CD4-positive, alpha-beta T cell treated with Interleukin-17A for 4 hours (primary cell): ENCODE data around the gene LRRC45.

ENCODE experiments used
- DNase-seq: peaks from one replicate; pipeline ENCODE4 v3.0.0-alpha.2; 2020; ENCODE audit warnings: mixed read lengths

LRRC45 gene

GRCh38 chr17:82053556-82054263, 30.6 kb downstream of the LRRC45 start:
- peak; percentile 1 for DNase-seq

GRCh38 chr17:82054351-82055022, 31.4 kb downstream of the LRRC45 start:
- peak; percentile 1 for DNase-seq

GRCh38 chr17:82055023-82055964, 32.2 kb downstream of the LRRC45 start:
- DNase-seq: peak; percentile 0

- DNase-seq: peak; percentile 3
These were observed 33.0 kb downstream of the LRRC45 start for GRCh38 chr17:82055965-82056728.

- DNase-seq: peak; percentile 2
These were observed 33.9 kb downstream of the LRRC45 start for GRCh38 chr17:82056729-82057621.

- DNase-seq: peak; percentile 1
These were observed 35.2 kb downstream of the LRRC45 start for GRCh38 chr17:82058230-82058854.

GRCh38 chr17:82058855-82059249, 35.7 kb downstream of the LRRC45 start:
- peak; percentile 2 for DNase-seq

- peak; percentile 2 for DNase-seq
These were observed 36.3 kb downstream of the LRRC45 start for GRCh38 chr17:82059272-82060000.

- peak; percentile 2 for DNase-seq
These were observed 36.9 kb downstream of the LRRC45 start for GRCh38 chr17:82060001-82060380.

- DNase-seq: peak; percentile 1
These were observed 37.5 kb downstream of the LRRC45 start for GRCh38 chr17:82060614-82061013.

GRCh38 chr17:82061047-82061925, 38.2 kb downstream of the LRRC45 start:
- DNase-seq: peak; percentile 0

- DNase-seq: peak; percentile 2
These were observed 39.2 kb downstream of the LRRC45 start for GRCh38 chr17:82062076-82062983.

GRCh38 chr17:82062984-82063368, 39.9 kb downstream of the LRRC45 start:
- DNase-seq: peak; percentile 2

- peak; percentile 1 for DNase-seq
These were observed 40.6 kb downstream of the LRRC45 start for GRCh38 chr17:82063424-82064415.

GRCh38 chr17:82064433-82065192, 41.5 kb downstream of the LRRC45 start:
- no peak for DNase-seq

- DNase-seq: peak; percentile 51
These were observed 42.1 kb downstream of the LRRC45 start for GRCh38 chr17:82065193-82065637.
